T-helper 22 cell (primary cell): ENCODE results near the gene HELB.

ENCODE experiments used
- DNase-seq: peaks from one replicate; pipeline ENCODE4 v3.0.0-alpha.2; 2020; ENCODE audit warnings: low read depth

HELB gene

DNA sequence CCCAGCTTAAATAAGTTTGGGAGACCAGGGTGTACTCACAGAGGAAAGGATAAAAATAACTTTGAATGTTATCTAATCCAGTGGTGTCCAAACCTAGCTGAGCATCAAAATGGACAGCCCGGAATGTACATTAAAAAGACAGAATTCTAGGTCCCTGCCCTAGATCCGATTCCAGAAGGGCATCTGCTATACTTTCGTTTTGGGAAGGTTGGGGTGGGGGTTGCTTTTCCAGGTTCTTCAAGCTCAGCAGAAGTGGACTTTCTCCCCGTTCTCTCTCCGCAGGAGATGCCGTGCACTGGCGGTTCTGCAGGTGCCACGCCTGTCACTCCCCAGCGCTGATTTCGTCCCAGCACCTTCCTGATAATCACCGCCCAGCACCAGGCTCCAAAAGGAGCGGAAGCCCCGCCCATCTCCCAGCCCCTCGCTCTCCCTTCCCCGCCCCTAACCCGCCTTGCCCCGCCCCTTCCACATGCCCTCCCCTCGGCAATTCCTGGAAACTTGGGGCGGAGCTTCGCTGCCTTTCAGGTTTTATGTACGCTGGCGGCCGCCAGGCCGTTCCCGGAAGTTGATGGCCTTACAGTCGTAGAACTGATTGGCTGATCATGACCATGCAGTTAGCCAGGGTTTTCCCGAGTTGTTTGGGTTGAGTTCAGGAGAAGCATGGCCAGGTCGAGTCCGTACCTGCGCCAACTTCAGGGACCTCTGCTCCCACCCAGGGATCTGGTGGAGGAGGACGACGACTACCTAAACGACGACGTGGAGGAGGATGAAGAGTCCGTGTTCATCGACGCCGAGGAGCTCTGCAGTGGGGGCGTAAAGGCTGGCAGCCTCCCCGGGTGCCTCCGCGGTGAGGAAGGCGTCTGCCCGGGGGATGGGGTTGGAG, at the start of gene HELB:
Gene HELB, plus strand, starts transcription at position 550 of the 883 bp plus-strand sequence. Its CDS starts 111 bp downstream, at position 661.
- peak; percentile 93 for DNase-seq

DNA sequence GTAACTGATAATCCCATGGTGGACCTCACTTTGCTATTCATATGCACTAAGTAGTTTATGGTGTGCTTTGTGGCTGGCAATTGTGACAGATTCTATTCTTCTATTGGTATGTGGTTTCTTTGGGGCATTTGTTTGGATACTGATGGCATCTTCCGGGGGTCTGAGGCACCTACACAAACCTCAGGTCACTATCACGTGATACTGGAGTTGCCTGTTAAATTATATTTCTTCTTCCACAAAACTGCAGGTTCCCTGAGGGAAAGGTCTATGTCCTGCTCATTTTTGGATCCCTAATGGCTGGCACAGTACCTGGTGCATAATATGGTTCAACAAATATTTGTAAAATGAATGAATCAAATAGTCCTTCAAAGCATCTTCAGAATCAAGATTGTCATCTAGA, 49.5 kb upstream of the HELB start:
- no peak for DNase-seq

GRCh38 chr12:66255737-66256136, 46.6 kb upstream of the HELB start:
- no peak for DNase-seq

GRCh38 chr12:66258011-66258410, 44.3 kb upstream of the HELB start:
- no peak for DNase-seq

GRCh38 chr12:66262737-66263136, 39.6 kb upstream of the HELB start:
- DNase-seq = no peak

- DNase-seq = no peak
Measured at GRCh38 chr12:66268562-66268961, 33.7 kb upstream of the HELB start.

DNA sequence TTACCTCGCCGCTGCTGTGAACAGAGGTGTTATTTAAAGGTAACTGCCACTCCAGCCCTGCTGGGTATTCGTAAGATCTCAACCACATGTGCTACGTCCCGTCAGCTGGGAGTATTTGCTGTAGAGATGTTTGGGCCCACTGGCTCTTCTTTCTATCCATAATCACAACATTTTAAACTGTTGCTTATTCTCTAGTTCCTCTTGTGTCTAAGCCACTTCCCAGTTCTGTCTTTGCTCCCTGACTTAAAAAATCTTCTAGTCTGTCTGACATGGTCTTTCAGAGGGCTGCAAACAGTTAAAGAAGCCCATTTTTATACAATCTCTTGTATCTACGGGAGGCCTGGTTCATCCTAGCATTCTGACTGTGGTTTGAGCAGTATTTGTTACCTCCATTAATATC, 33.2 kb upstream of the HELB start:
- no peak for DNase-seq

- DNase-seq = no peak
Measured at GRCh38 chr12:66269757-66270383, 32.4 kb upstream of the HELB start.

DNA sequence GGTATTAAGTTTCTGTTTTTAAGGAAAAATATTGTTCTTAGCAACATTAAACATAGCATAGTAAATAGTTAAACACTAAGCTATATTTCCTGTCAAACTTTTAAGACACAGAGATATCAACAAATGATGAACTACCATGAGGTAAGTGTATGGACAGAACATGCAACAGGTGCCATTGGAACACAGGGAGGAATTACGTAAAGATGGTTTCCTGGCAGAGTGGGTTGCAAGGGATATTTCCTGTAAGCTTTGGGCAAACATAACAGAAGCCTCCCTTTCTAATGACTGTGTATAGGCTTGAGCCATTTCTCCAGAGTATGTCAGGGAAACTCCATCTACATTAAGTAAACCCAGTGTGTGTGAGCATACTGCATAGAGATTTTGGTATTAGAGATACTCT, 31.7 kb upstream of the HELB start:
- DNase-seq = no peak

DNA sequence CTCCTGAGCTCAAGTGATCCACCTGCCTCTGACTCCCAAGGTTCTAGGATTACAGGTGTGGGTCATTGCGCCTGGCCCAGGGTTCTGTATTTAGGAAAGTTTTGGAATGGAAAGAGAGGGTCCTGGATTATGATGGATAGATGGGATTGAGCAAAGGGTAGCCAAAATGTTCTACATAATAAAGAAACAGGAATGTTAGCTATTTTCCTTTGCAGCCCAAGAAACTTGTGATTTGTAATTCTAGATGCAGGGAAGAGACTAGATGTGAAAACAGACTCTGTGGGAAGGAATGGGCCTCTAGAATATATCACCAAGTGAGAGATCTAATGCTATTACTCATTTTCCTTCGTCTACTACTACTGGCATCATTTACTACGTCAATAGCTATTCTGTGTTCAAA, 29.6 kb upstream of the HELB start:
- no peak for DNase-seq

GRCh38 chr12:66273147-66273546, 29.1 kb upstream of the HELB start:
- DNase-seq = no peak

DNA sequence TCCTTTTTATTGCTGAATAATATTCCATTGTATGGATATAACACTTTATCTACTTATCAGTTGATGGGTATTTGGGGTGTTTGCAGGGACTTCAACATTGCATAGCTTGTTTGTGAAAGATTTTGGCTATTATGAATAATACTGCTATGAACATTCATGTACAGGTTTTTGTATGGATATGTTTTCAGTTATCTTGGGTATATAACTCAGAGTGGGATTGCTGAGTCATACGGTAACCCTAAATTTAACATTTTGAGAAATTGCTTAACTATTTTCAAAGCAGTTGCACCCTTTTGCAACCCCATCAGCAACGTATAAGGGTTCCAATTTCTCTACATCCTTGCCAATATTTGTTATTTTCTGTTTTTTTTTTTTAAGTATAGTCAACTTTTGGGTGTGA, 27.3 kb upstream of the HELB start:
- DNase-seq = no peak

GRCh38 chr12:66279123-66279712, 23.1 kb upstream of the HELB start:
- no peak for DNase-seq

DNA sequence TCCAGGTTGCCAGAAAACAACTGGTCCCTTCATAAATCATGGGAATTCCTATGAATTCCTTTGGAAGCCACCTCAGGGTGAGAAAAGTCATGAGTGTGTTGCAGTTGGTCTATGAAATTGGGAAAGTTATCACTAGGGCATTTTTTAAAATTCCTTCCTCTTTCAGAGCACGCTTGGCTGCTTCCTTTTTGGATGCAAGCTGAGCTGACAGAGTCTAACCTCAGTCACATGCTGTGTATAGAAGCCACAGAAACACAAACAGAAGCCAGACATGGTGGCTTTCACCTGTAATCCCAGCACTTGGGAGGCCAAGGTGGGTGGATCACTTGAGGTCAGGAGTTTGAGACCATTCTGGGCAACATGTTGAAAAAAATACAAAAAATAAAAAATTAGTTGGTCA, 21.7 kb upstream of the HELB start:
- no peak for DNase-seq

GRCh38 chr12:66282244-66282643, 20.0 kb upstream of the HELB start:
- DNase-seq = no peak

- DNase-seq = no peak
Measured at GRCh38 chr12:66287275-66287674, 15.0 kb upstream of the HELB start.

GRCh38 chr12:66288121-66288520, 14.2 kb upstream of the HELB start:
- DNase-seq = peak; percentile 60

- DNase-seq = no peak
Measured at GRCh38 chr12:66289485-66289884, 12.8 kb upstream of the HELB start.

GRCh38 chr12:66290716-66291200, 11.5 kb upstream of the HELB start:
- DNase-seq = no peak

DNA sequence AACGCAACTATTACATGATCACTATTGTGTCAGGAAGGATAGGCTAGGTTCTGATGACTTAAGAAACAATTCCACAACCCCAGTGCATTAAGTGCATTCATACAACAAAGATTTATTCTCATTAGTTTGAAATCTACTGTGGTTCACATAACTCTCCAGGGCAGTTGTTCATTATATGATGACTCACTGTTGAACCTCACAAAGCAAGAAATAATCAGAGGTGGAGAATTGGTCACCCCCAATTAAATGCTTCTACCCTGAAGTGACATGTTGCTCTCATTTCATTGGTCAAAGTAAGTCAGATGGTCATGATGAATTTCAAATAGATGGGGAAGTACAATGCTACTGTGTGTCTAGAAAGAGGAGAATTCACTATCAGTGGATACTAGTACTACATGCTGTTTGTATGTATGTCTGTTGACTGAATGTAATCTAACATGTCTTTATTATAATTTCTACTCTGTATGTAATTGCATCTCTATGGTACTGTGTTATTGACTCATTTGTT, 6.1 kb upstream of the HELB start:
- no peak for DNase-seq

DNA sequence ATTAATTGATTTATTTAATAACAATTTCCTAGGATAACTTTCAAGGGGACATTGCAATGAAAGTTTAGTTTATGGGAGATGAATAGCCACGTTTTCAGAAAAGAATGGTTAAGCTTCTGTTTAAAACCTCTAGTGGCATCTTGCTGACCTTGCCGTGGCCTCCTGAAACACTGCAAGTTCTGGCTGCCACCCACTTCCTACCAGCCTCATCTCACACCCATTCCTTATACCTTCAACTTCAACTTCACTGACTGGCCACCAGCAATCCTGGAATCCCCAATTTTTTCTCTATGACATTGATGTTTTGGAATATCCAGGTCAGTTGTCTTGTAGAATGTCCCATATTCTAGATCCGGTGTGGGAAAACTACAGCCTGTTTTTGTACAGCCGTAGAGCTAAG, 5.2 kb upstream of the HELB start:
- DNase-seq = no peak

DNA sequence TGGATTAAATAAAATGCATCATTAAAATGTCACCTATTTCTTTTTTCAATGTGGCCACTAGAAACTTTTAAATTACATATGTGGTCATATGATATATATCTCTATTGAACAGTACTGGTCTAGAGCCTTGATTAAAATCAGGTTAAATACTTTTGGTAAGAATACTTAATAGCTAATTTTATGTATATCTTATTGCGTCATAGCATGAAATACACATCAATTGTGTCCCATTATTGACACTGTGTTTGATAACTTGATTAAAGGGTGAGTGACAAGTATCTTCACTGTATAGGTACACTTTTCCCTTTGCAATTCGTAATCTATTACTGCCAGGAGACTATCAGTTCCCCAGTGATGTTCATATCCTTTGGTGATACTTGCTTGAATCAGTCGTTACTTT, 4.4 kb upstream of the HELB start:
- no peak for DNase-seq

DNA sequence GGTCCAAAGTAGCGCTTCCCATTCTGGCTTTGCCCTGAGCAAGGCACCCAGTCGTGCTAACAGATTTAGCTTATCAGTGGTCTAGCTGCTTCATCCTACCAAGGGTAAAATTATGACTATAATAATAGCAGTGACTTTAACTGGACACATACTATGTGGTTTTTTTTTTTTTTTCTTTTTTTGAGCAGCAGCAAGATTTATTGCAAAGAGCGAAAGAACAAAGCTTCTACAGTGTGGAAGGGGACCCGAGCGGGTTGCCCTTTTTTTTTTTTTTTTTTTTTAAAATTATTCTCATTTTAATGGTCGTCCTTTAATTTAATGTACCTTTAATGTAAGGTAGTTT, 505 bp downstream of the HELB start:
- no peak for DNase-seq
